ENCODE results near the gene ATP6V1E1. TPM values are rescaled to one million over a fixed set of nuclear protein-coding genes. Genes with fewer than 3 reads are reported as not detected.
A peak's percentile ranks its signal among the peaks of the same experiment; 100 is the strongest.

ATP6V1E1 gene
- total and polyA plus RNA-seq, 2 of the 13 experiments (the other 11 are each of a cell fraction or from before 2014, with no cell fraction given) = 69.3 to 90.9 TPM

DNA sequence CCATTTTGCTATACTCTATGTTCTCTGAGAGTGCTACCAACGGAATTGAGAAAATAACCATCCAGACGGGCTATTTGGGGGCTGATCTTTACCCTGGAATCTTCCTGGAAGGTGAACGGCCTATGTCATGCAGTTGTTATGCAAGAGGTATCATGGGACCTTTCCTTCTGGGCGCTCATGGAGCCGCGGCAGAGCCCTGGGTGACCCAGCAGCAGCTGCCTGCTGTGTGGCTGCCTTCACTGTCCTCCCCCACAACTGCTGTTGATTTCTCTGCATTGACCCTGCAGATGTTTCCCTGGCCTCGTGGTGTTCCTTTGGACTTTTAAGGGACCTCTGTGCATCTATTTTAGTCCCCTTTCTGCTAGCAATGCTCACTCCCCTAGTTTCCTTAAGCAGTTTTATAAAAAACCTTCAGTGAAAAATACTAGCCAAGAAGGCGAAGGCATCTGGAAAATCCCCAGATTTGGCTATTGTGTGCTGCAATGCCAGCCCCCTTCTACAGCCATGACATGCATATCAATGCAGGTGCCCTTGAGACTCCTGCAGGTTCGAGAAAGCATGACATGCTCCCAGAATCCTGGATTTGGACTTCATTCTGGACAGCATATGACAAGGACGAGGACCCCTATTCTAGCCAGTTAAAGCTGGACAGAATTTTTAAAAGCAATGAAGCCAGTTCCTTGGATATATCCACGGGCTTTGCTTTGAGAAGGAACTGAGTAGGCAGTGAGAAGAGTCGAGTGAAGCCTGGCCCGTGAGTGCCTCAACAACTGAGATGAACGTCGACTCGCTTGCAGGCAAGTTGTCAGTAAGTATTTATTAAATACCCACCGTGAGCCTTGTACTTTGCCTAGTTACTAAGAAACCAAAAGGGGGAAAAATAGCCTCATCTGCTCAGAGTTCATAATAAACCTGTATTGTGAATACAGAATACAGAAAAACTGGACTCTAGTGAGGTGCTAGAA, 65.4 kb downstream of the ATP6V1E1 start, which contains the start of gene SLC25A18 (continued):
- TF ChIP-seq, protein P1, sequence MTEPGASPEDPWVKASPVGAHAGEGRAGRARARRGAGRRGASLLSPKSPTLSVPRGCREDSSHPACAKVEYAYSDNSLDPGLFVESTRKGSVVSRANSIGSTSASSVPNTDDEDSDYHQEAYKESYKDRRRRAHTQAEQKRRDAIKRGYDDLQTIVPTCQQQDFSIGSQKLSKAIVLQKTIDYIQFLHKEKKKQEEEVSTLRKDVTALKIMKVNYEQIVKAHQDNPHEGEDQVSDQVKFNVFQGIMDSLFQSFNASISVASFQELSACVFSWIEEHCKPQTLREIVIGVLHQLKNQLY (CRISPR knock-in tag; IDR thresholded peaks at IDR 0.05) = no peak
- TF ChIP-seq RARA (CRISPR knock-in tag; IDR thresholded peaks at IDR 0.05) (peak; percentile 54), ZNF12 (CRISPR knock-in tag; IDR thresholded peaks at IDR 0.05) (peak; percentile 67; the same call in 1 of the 2 replicates), TRIM24 (CRISPR knock-in tag; IDR thresholded peaks at IDR 0.05) (no peak), RXRB (CRISPR knock-in tag; IDR thresholded peaks at IDR 0.05; ENCODE audit: borderline replicate concordance) (peak; percentile 90), HNRNPK (IDR thresholded peaks at IDR 0.05; ENCODE audit: low read depth, low read length, poor library complexity, severe bottlenecking) (no peak), NPAS2 (CRISPR knock-in tag; IDR thresholded peaks at IDR 0.05; ENCODE audit: borderline replicate concordance) (no peak), HOXA3 (CRISPR knock-in tag; IDR thresholded peaks at IDR 0.05) (0 out of 2 replicates have a peak, but pooled peaks have one; percentile 20), ZNF207 (IDR thresholded peaks at IDR 0.05; ENCODE audit: borderline replicate concordance) (no peak), SAP130 (CRISPR knock-in tag; IDR thresholded peaks at IDR 0.05; ENCODE audit: low read depth) (peak; percentile 58), TBL1XR1 (IDR thresholded peaks at IDR 0.05; ENCODE audit: borderline replicate concordance, low read length, partially characterized antibody) (peak; percentile 41), ZNF317 (CRISPR knock-in tag; IDR thresholded peaks at IDR 0.05) (no peak), PHF8 (CRISPR knock-in tag; IDR thresholded peaks at IDR 0.05) (0 out of 2 replicates have a peak, but pooled peaks have one; percentile 24), HNF4A (CRISPR knock-in tag; IDR thresholded peaks at IDR 0.05) (peak; percentile 63), STAT5B (CRISPR knock-in tag; IDR thresholded peaks at IDR 0.05) (no peak), ZNF644 (CRISPR knock-in tag; IDR thresholded peaks at IDR 0.05; ENCODE audit: low read depth) (peak; percentile 71; the same call in 1 of the 2 replicates), ZNF713 (CRISPR knock-in tag; IDR thresholded peaks at IDR 0.05) (no peak), ZSCAN9 (CRISPR knock-in tag; IDR thresholded peaks at IDR 0.05; ENCODE audit: borderline replicate concordance) (0 out of 2 replicates have a peak, but pooled peaks have one; percentile 32)
- TF ChIP-seq, protein P2, sequence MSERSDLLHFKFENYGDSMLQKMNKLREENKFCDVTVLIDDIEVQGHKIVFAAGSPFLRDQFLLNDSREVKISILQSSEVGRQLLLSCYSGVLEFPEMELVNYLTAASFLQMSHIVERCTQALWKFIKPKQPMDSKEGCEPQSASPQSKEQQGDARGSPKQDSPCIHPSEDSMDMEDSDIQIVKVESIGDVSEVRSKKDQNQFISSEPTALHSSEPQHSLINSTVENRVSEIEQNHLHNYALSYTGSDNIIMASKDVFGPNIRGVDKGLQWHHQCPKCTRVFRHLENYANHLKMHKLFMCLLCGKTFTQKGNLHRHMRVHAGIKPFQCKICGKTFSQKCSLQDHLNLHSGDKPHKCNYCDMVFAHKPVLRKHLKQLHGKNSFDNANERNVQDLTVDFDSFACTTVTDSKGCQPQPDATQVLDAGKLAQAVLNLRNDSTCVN (CRISPR knock-in tag; IDR thresholded peaks at IDR 0.05; ENCODE audit: borderline replicate concordance) = 0 out of 2 replicates have a peak, but pooled peaks have one; percentile 15
- TF ChIP-seq, protein P3, sequence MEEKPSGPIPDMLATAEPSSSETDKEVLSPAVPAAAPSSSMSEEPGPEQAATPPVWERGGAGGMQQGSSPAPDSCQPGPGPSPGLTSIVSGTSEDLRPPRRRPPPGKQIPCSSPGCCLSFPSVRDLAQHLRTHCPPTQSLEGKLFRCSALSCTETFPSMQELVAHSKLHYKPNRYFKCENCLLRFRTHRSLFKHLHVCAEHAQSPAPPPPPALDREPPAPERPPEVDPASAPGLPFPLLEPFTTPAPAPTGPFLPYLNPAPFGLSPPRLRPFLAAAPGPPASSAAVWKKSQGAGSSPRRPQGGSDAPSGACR (CRISPR knock-in tag; IDR thresholded peaks at IDR 0.05) = peak; percentile 32; the same call in 1 of the 2 replicates
- TF ChIP-seq, protein P4, sequence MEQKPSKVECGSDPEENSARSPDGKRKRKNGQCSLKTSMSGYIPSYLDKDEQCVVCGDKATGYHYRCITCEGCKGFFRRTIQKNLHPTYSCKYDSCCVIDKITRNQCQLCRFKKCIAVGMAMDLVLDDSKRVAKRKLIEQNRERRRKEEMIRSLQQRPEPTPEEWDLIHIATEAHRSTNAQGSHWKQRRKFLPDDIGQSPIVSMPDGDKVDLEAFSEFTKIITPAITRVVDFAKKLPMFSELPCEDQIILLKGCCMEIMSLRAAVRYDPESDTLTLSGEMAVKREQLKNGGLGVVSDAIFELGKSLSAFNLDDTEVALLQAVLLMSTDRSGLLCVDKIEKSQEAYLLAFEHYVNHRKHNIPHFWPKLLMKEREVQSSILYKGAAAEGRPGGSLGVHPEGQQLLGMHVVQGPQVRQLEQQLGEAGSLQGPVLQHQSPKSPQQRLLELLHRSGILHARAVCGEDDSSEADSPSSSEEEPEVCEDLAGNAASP (CRISPR knock-in tag; IDR thresholded peaks at IDR 0.05; ENCODE audit: borderline replicate concordance) = peak; percentile 20; the same call in 1 of the 2 replicates
- TF ChIP-seq, protein P5, sequence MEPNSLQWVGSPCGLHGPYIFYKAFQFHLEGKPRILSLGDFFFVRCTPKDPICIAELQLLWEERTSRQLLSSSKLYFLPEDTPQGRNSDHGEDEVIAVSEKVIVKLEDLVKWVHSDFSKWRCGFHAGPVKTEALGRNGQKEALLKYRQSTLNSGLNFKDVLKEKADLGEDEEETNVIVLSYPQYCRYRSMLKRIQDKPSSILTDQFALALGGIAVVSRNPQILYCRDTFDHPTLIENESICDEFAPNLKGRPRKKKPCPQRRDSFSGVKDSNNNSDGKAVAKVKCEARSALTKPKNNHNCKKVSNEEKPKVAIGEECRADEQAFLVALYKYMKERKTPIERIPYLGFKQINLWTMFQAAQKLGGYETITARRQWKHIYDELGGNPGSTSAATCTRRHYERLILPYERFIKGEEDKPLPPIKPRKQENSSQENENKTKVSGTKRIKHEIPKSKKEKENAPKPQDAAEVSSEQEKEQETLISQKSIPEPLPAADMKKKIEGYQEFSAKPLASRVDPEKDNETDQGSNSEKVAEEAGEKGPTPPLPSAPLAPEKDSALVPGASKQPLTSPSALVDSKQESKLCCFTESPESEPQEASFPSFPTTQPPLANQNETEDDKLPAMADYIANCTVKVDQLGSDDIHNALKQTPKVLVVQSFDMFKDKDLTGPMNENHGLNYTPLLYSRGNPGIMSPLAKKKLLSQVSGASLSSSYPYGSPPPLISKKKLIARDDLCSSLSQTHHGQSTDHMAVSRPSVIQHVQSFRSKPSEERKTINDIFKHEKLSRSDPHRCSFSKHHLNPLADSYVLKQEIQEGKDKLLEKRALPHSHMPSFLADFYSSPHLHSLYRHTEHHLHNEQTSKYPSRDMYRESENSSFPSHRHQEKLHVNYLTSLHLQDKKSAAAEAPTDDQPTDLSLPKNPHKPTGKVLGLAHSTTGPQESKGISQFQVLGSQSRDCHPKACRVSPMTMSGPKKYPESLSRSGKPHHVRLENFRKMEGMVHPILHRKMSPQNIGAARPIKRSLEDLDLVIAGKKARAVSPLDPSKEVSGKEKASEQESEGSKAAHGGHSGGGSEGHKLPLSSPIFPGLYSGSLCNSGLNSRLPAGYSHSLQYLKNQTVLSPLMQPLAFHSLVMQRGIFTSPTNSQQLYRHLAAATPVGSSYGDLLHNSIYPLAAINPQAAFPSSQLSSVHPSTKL (CRISPR knock-in tag; IDR thresholded peaks at IDR 0.05) = peak; percentile 77

Data from HepG2 (cell line).